OCI-LY1 (cell line): ENCODE data around the gene CASP3.
"Not testable (repeated sequence)": the region's sequence is repeated elsewhere in the genome, so short reads cannot be mapped to it uniquely, and the experiment has no call there.

Experiments used
- H2AFZ ChIP-seq: fragments of 200-600 bp; sonication (generic), shearing (Covaris generic); 2 replicates; pipeline ENCODE4 v1.6.0; 2014; ENCODE audit warnings: antibody characterized with exemption, mild to moderate bottlenecking, low read length
- H3F3A ChIP-seq: fragments of 200-600 bp; sonication (generic), shearing (Covaris generic); 2 replicates; pipeline ENCODE4 v1.6.0; 2014; ENCODE audit warnings: mild to moderate bottlenecking, antibody characterized with exemption, low read length, moderate library complexity; ENCODE audit not compliant: insufficient read depth
- H3K27ac ChIP-seq: fragments of 200-600 bp; sonication (generic); 2 replicates; pipeline ENCODE4 v1.5.1; 2014; ENCODE audit warnings: low read length, mixed run types, mild to moderate bottlenecking, low read depth; ENCODE audit not compliant: poor library complexity, severe bottlenecking
- H3K27me3 ChIP-seq: fragments of 200-600 bp; sonication (generic); 2 replicates; pipeline ENCODE4 v1.6.0; 2014; ENCODE audit warnings: antibody characterized with exemption, mild to moderate bottlenecking, low read length, moderate library complexity; ENCODE audit not compliant: insufficient read depth
- H3K36me3 ChIP-seq: fragments of 200-600 bp; sonication (generic); 2 replicates; pipeline ENCODE4 v1.6.1; 2014; ENCODE audit warnings: mild to moderate bottlenecking, antibody characterized with exemption, low read length, moderate library complexity, mixed read lengths; ENCODE audit not compliant: insufficient read depth
- H3K4me1 ChIP-seq: fragments of 200-600 bp; sonication (generic); 2 replicates; pipeline ENCODE4 v1.5.1; 2014; ENCODE audit warnings: mild to moderate bottlenecking, low read length, moderate library complexity; ENCODE audit not compliant: insufficient read depth, severe bottlenecking
- H3K4me2 ChIP-seq: fragments of 200-600 bp; sonication (generic), shearing (Covaris generic); 2 replicates; pipeline ENCODE4 v1.6.1; 2014; ENCODE audit warnings: low read length
- H3K4me3 ChIP-seq: fragments of 200-600 bp; sonication (generic); 2 replicates; pipeline ENCODE4 v1.5.1; 2014; ENCODE audit warnings: low read length, low read depth, mild to moderate bottlenecking, mixed read lengths; ENCODE audit not compliant: poor library complexity, severe bottlenecking
- H3K79me2 ChIP-seq: fragments of 200-600 bp; shearing (Covaris generic); 2 replicates; pipeline ENCODE4 v1.6.1; 2016; ENCODE audit warnings: mixed run types, low read length, mixed read lengths; ENCODE audit not compliant: insufficient read depth
- H3K9ac ChIP-seq: fragments of 200-600 bp; sonication (generic), shearing (Covaris generic); 2 replicates; pipeline ENCODE4 v1.6.1; 2014; ENCODE audit warnings: mild to moderate bottlenecking, low read length, mixed read lengths
- H3K9me2 ChIP-seq: fragments of 200-600 bp; sonication (generic), shearing (Covaris generic); 2 replicates; pipeline ENCODE4 v1.6.1; 2014; ENCODE audit warnings: low read depth, mild to moderate bottlenecking, low read length, mixed read lengths
- H3K9me3 ChIP-seq: fragments of 200-600 bp; shearing (Covaris generic); 2 replicates; pipeline ENCODE4 v1.6.1; 2014; ENCODE audit warnings: low read length, mixed read lengths
- H4K20me1 ChIP-seq: fragments of 200-600 bp; sonication (generic), shearing (Covaris generic); 2 replicates; pipeline ENCODE4 v1.6.0; 2016; ENCODE audit warnings: mild to moderate bottlenecking, low read length; ENCODE audit not compliant: insufficient read depth
- EZH2 ChIP-seq: fragments of 200-600 bp; sonication (generic), shearing (Covaris generic); IDR thresholded peaks from 2 replicates; pipeline ENCODE4 v1.8.0; 2017; ENCODE audit warnings: borderline replicate concordance, mixed run types, mild to moderate bottlenecking, antibody characterized with exemption, low read length, moderate library complexity, mixed read lengths
- TF ChIP-seq, protein P1 (sequence below): fragments of 200-600 bp; sonication (generic), shearing (Covaris generic); IDR thresholded peaks from 2 replicates; pipeline ENCODE4 v1.5.1; 2017; ENCODE audit warnings: mild to moderate bottlenecking, antibody characterized with exemption, low read length, moderate library complexity, mixed read lengths

The CASP3 gene

DNA sequence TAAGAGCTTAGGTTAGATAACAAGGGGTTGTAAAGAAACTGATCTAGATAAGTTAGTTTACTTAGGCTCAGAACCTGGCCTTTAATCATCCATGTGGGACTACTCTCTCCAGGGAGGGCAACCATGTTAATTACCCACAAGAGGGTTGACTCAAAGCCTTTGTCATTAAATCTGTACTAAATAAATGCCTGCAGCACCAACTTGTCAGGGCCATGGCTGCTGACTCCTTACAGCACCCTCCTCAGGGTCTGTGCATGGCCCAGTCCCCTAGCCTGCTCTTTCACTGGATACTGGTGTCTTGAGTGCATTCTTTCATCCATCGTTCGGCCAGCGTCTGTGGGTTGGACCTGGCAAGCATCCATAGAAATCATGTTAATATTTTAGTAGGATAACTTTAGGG, 34.7 kb downstream of the CASP3 start:
- Histone ChIP-seq H3K9ac (no peak overlapping the region), H3K4me1 (peaks cover 28% of the 10 kb centered on the region), H3K79me2 (no peaks in the 10 kb centered on the region), H3K27me3 (no peaks in the 10 kb centered on the region), H3K4me2 (no peak overlapping the region), H3K4me3 (no peak overlapping the region), H3K36me3 (no peaks in the 10 kb centered on the region), H2AFZ (no peak overlapping the region), H3F3A (no peaks in the 10 kb centered on the region), H3K9me2 (no peaks in the 10 kb centered on the region), H3K9me3 (peaks cover 10% of the 10 kb centered on the region), H4K20me1 (no peaks in the 10 kb centered on the region), H3K27ac (no peak overlapping the region)
- TF ChIP-seq, protein P1, sequence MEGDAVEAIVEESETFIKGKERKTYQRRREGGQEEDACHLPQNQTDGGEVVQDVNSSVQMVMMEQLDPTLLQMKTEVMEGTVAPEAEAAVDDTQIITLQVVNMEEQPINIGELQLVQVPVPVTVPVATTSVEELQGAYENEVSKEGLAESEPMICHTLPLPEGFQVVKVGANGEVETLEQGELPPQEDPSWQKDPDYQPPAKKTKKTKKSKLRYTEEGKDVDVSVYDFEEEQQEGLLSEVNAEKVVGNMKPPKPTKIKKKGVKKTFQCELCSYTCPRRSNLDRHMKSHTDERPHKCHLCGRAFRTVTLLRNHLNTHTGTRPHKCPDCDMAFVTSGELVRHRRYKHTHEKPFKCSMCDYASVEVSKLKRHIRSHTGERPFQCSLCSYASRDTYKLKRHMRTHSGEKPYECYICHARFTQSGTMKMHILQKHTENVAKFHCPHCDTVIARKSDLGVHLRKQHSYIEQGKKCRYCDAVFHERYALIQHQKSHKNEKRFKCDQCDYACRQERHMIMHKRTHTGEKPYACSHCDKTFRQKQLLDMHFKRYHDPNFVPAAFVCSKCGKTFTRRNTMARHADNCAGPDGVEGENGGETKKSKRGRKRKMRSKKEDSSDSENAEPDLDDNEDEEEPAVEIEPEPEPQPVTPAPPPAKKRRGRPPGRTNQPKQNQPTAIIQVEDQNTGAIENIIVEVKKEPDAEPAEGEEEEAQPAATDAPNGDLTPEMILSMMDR = no peak
- TF ChIP-seq EZH2 = no peak

DNA sequence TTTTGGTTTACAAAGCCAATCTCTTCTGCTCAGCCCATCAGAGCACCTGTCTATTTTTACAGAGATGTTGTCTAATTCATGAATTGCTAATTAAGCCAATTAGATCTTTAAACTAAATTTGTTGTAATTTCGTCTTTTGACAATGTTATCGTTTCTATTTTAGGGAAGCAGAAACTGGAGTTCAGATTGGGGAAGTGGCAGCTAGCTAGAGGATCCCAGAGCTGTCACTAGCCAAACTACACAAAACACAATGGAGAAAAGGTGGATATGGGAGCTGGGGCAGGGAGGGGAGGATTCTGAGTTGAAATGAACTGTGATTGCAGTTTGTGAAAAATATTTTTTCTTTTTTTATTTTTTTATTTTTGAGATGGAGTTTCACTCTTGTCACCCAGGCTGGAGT, 35.8 kb downstream of the CASP3 start:
- Histone ChIP-seq H3K9me2 (no peaks in the 10 kb centered on the region), H3K9me3 (peaks cover 10% of the 10 kb centered on the region), H3K4me1 (peaks cover 28% of the 10 kb centered on the region), H4K20me1 (no peaks in the 10 kb centered on the region), H3K27ac (no peak overlapping the region), H3K36me3 (no peaks in the 10 kb centered on the region), H2AFZ (no peak overlapping the region), H3K4me2 (no peak overlapping the region), H3K9ac (no peak overlapping the region), H3K27me3 (no peaks in the 10 kb centered on the region), H3K79me2 (no peaks in the 10 kb centered on the region), H3F3A (no peaks in the 10 kb centered on the region), H3K4me3 (no peak overlapping the region)
- no peak for TF ChIP-seq EZH2
- TF ChIP-seq, protein P1 = no peak

DNA sequence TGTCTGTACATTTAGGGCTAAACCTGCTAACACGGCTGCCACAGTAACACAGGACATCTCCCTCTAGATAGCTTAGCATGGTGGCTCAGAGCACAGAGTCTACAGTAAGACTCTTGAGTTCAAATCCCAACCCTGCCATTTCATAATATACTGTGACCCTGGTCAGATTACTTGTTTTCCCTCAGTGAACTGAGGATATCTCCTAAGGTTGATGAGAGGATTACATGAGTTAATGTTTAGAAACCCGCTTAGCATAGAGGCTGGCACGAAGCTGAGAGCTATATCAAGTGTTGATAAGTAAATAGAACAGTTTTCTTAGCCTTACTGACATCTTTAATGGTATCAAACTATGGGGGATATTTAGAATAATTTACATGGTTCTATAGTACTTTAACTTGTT, 37.2 kb downstream of the CASP3 start:
- Histone ChIP-seq H3K4me3 (no peak overlapping the region), H3K9me2 (no peaks in the 10 kb centered on the region), H2AFZ (no peak overlapping the region), H3K4me1 (peaks cover 17% of the 10 kb centered on the region), H3F3A (no peaks in the 10 kb centered on the region), H3K4me2 (no peak overlapping the region; the same call in 1 of the 2 replicates), H3K9me3 (peaks cover 10% of the 10 kb centered on the region), H3K27me3 (no peaks in the 10 kb centered on the region), H3K9ac (no peak overlapping the region), H4K20me1 (no peaks in the 10 kb centered on the region), H3K79me2 (no peaks in the 10 kb centered on the region), H3K36me3 (no peaks in the 10 kb centered on the region), H3K27ac (no peak overlapping the region)
- TF ChIP-seq, protein P1 = no peak
- no peak for TF ChIP-seq EZH2

DNA sequence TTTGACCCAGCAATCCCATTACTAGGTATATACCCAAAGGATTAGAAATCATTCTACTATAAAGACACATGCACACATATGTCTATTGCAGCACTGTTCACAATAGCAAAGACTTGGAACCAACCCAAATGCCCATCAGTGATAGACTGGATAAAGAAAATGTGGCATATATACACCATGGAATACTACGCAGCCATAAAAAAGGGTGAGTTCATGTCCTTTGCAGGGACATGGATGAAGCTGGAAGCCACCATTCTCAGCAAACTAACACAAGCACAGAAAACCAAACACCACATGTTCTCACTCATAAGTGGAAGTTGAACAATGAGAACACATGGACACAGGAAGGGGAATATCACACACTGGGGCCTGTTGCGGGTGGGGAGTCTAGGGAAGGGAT, 41.8 kb downstream of the CASP3 start:
- H4K20me1 ChIP-seq, H3K9me2 ChIP-seq, H3K27ac ChIP-seq, H3K79me2 ChIP-seq, H3K4me1 ChIP-seq, H3K4me2 ChIP-seq, H3K4me3 ChIP-seq, H3F3A ChIP-seq, H3K27me3 ChIP-seq, H3K36me3 ChIP-seq, H3K9ac ChIP-seq, H2AFZ ChIP-seq, H3K9me3 ChIP-seq: not testable (repeated sequence)

DNA sequence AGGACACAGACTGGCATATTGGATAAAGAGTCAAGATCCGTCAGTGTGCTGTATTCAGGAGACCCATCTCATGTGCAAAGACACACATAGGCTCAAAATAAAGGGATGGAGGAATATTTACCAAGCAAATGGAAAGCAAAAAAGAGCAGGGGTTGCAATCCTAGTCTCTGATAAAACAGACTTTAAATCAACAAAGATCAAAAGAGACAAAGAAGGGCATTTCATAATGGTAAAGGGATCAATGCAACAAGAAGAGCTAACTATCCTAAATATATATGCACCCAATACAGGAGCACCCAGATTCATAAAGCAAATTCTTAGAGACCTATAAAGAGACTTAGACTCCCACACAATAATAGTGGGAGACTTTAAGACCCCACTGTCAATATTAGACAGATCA, 46.4 kb downstream of the CASP3 start:
- H2AFZ ChIP-seq, H3K4me1 ChIP-seq, H3K36me3 ChIP-seq, H3F3A ChIP-seq, H3K9ac ChIP-seq, H3K9me2 ChIP-seq, H3K4me2 ChIP-seq, H3K4me3 ChIP-seq, H3K79me2 ChIP-seq, H4K20me1 ChIP-seq, H3K27ac ChIP-seq, H3K9me3 ChIP-seq, H3K27me3 ChIP-seq: not testable (repeated sequence)

DNA sequence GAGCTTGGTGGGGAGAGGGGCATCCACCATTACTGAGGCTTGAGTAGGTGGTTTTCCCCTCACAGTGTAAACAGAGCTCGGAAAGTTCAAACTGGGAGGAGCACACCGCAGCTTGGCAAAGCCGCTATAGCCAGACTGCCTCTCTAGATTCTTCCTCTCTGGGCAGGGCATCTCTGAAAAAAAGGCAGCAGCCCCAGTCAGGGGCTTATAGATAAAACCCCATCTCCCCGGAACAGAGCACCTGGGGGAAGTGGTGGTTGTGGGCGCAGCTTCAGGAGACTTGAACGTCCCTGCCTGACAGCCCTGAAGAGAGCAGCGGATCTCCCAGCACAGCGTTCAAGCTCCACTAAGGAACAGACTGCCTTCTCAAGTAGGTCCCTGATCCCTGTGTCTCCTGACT, 48.3 kb downstream of the CASP3 start:
- H3K9me2 ChIP-seq, H3K4me1 ChIP-seq, H3K27ac ChIP-seq, H3K9me3 ChIP-seq, H3K4me3 ChIP-seq, H3K9ac ChIP-seq, H4K20me1 ChIP-seq, H3K79me2 ChIP-seq, H3F3A ChIP-seq, H3K4me2 ChIP-seq, H2AFZ ChIP-seq, H3K27me3 ChIP-seq, H3K36me3 ChIP-seq: not testable (repeated sequence)
